GM10248 (cell line): ENCODE results near the gene NOTCH1.
A peak's percentile ranks its signal among the peaks of the same experiment; 100 is the strongest.

Experiments
- CTCF ChIA-PET: fragments of 300-600 bp; sonication (Branson Sonifier 250); formaldehyde crosslinking; extraction: SDS; loops from one replicate; lab custom pipeline; 2021; ENCODE audit warnings: antibody characterized with exemption; lab: Yijun Ruan, JAX
- POLR2A ChIA-PET: fragments of 350-650 bp; sonication (Branson Sonifier 250); formaldehyde crosslinking; extraction: SDS; loops from one replicate; lab custom pipeline; 2020; ENCODE audit warnings: antibody characterized with exemption; lab: Yijun Ruan, JAX
- DNase-seq: peaks from one replicate; pipeline ENCODE4 v3.0.0; 2012; ENCODE audit errors: extremely low spot score
- TF ChIP-seq, protein P1 (sequence below): IDR thresholded peaks from 2 replicates; pipeline ENCODE4 v1.5.1; 2012; ENCODE audit warnings: mild to moderate bottlenecking, low read depth; ENCODE audit errors: extremely low read depth, missing control alignments, control extremely low read depth

Gene NOTCH1

DNA sequence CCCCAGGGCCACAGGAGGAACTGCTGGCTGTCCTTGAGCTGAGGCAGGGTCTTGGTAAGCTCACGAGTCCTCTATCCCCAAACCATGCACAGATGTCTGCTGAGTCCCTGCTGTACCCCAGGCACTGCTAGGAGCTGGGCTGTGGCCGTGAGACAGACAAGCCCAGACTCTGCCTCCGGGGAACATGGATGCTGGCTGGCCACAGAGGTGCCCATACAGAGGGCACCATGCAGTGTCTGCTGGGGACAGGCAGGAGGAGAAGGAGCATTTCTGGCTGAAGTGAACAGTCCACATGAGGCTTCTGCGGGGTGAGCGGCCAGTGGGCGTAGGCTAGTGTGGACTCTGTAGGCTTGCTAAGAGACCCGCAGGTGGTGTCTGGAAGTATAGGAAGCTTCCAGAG is 58.2 kb downstream of the NOTCH1 start:
- TF ChIP-seq, protein P1, sequence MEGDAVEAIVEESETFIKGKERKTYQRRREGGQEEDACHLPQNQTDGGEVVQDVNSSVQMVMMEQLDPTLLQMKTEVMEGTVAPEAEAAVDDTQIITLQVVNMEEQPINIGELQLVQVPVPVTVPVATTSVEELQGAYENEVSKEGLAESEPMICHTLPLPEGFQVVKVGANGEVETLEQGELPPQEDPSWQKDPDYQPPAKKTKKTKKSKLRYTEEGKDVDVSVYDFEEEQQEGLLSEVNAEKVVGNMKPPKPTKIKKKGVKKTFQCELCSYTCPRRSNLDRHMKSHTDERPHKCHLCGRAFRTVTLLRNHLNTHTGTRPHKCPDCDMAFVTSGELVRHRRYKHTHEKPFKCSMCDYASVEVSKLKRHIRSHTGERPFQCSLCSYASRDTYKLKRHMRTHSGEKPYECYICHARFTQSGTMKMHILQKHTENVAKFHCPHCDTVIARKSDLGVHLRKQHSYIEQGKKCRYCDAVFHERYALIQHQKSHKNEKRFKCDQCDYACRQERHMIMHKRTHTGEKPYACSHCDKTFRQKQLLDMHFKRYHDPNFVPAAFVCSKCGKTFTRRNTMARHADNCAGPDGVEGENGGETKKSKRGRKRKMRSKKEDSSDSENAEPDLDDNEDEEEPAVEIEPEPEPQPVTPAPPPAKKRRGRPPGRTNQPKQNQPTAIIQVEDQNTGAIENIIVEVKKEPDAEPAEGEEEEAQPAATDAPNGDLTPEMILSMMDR = no peak
- POLR2A ChIA-PET = no interaction called here
- CTCF ChIA-PET = interaction anchor here (0.6 to 9.1 kb wide), 25 partner anchors 9 to 241 kb away, joined by 3 to 247 read pairs (median 5); no protein-coding TSS in a partner anchor
- no peak for DNase-seq

DNA sequence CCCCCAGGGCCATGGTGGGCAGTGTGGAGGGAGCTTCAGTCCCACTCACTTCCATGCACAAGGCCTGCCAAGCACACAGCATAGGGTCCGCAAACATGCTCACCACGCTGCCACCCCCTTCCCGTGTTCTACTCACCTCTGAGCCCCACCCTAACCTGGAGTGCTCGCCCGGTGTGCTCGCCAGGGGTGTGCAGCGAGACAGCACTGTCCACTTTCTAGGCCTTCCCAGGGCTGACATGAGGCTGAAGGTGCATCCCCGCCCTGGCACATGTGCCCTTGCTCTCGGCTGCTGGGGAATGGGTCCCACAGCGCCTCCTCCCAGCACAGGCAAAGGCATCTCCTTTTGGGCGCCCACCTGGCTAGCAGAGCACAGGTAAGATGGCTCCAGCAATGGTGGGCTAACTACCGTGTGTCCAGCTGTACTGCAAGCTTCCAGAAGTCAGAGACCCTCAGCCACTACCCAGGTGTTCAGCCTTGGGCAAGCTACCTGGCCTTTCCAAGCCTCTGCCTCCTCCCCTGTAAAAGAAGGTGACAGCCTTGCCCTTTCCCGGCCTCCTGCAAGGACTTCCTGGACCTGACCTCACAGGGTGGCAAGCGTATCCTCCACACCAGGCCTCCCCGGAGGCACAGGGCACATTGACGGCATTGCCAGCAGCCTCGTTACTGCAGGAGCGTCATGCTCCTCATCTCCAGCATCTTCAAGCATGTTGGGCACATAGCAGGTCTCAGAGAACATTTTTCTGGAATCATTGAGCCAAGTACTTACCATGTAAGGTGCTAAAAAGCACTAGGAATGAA is 58.8 kb downstream of the NOTCH1 start:
- DNase-seq = no peak
- TF ChIP-seq, protein P1 = no peak
- CTCF ChIA-PET = interaction anchor here (0.7 to 9.1 kb wide), 24 partner anchors 9 to 241 kb away, joined by 3 to 247 read pairs (median 6); no protein-coding TSS in a partner anchor
- POLR2A ChIA-PET = no interaction called here

DNA sequence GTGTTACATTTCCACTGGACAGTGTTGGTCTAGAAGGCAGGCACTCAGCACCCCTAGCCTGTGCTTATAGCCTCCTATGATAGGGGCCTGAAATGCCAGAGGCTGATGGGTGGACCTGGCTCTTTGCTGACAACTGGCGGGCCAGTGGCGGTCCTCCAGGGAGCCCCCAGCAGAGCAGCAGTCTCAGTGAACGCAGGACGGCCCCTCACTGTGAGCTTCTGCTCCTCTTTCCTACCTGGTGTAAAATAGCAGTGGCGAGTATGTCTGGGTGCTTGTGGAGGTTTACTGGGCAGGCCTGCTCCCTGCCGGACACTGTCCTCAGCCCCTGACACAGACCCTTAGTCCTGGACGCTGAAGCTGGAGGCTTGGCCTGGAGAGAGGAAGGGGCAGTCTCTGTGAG is 59.7 kb downstream of the NOTCH1 start:
- POLR2A ChIA-PET = no interaction called here
- CTCF ChIA-PET = interaction anchor here (0.8 to 9.1 kb wide), 28 partner anchors 8 to 211 kb away, joined by 3 to 247 read pairs (median 4); no protein-coding TSS in a partner anchor
- TF ChIP-seq, protein P1 = no peak
- no peak for DNase-seq

DNA sequence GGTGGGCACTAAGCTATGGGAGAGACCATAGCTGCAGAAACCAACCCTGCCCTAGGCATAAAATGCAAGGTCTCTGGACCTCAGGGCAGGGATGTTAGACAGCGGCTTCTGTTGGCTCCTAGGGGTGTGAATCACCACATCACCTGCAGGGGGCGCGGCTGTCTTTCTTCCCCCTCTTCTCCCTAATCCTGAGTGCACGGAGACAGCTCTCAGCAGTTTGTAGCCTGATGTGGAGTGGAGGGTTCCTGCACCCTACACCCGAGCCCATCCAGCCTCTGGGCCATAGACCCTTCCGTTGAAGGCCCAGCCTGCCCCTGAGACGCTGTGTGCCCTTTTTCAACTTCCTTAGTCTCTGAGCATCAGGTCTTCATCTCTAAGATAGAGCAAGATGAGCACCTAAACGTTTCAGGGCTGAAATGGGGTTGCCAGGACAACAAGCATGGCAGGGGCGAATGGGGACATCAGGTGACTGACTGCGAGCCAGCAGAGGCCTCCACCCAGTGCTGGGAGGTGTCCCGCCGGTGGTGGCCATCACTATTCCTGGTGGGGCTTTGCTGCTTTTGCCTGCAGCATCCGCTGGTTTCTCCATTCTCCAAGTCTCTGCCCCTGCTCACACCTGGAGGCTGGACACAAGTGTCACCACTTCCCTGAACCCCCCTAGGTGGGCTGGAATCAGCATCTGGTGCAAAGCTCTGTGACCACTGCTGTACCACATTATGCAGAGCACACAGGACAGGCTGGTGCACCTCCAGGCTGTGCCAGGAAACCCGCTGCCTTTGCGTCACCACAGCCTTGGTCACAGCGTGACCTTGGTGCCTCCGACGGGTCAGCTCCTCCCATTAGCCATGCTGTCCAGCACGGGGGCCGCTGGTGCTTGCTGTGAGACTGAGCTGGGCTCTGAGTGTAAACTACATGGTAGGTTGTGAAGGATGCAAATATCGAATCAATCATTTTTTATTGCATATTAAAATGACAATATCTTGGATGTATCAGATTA is 60.5 kb downstream of the NOTCH1 start:
- TF ChIP-seq, protein P1 = peak; percentile 90
- ChIA-PET CTCF (interaction anchor here (0.8 to 9.1 kb wide), 38 partner anchors 9 to 212 kb away, joined by 3 to 247 read pairs (median 4); partner anchors contain the start of gene DNLZ), POLR2A (no interaction called here)
- DNase-seq = peak; percentile 80

DNA sequence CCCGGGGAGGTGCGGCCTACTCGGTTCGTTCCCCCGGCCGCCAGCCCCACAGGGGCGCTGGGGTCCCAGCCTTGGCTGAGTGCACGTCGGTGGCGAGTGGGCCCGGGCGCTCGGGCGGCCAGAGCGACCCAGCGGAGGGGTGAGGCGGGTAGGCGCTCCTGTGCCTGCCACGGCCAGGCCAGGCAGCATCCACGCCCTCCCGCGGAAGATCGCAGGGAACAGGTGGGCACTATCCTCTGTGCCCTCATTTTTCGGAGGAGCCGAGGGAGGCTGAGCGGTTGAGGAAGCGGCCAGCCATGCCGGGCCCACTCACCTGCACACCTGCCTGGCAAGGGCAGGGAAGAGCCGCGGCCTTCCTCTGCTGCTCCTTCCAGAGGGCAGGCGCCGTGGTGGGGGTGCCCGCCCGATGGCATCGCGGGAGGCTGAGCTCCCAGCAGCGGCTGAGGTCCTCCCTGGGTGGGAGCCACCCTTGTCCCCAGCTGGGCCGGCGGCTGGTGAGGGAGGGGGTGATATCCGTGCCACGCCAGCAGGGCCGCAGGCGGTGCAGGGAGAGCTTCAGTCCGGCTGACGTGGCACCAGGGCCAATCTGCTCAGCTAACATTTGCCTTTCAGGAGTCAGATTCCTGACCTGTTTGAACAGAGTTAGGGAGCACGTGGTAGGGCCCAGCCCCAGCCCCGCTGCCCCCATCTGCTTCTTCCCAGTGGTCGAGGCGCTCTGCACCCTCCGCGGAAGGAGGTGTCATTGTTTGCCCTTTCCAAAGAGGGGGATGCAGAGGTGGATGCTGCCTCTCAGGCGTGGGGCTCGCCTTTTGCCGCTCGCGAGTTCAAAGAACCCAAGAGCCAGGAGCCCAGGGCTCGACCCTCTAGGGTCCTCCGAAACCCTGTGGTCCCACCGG is 61.4 kb downstream of the NOTCH1 start:
- no peak for DNase-seq
- TF ChIP-seq, protein P1 = no peak
- POLR2A ChIA-PET = no interaction called here
- CTCF ChIA-PET = interaction anchor here (0.6 to 9.1 kb wide), 25 partner anchors 9 to 243 kb away, joined by 3 to 247 read pairs (median 4); partner anchors contain the start of gene DNLZ
